Astrocyte (in vitro differentiated cells and primary cell): ENCODE results near the gene PDPK1. TPM values are rescaled to one million over a fixed set of nuclear protein-coding genes. Genes with fewer than 3 reads are reported as not detected.

Source experiments
- DNase-seq: peaks from one replicate; pipeline ENCODE4 v3.0.0-alpha.2; 2010; ENCODE audit warnings: low read depth
- FAIRE-seq: peaks from 2 replicates; lab custom pipeline; 2011; peaks lifted over from hg19 to GRCh38; lab: Jason Lieb, UNC
- H2AFZ ChIP-seq: 2 replicates; pipeline ENCODE4 v1.6.0; 2012; ENCODE audit warnings: low read depth, low read length, inconsistent platforms
- H3K27ac ChIP-seq: 2 replicates; pipeline ENCODE4 v1.5.1; 2011; ENCODE audit warnings: low read depth, low read length, inconsistent platforms
- H3K27me3 ChIP-seq: 2 replicates; pipeline ENCODE4 v1.6.0; 2011; ENCODE audit warnings: low read length, inconsistent platforms; ENCODE audit not compliant: insufficient read depth
- H3K36me3 ChIP-seq: 2 replicates; pipeline ENCODE4 v1.5.1; 2011; ENCODE audit warnings: low read length, inconsistent platforms; ENCODE audit not compliant: insufficient read depth
- H3K4me1 ChIP-seq: 2 replicates; pipeline ENCODE4 v1.5.1; 2011; ENCODE audit warnings: low read length, inconsistent platforms; ENCODE audit not compliant: insufficient read depth
- H3K4me2 ChIP-seq: 2 replicates; pipeline ENCODE4 v1.6.0; 2012; ENCODE audit warnings: low read length, inconsistent platforms
- H3K4me3 ChIP-seq: 2 replicates; pipeline ENCODE4 v1.5.1; 2011; ENCODE audit warnings: low read depth, mild to moderate bottlenecking, low read length, inconsistent platforms; ENCODE audit not compliant: insufficient read depth
- H3K79me2 ChIP-seq: 2 replicates; pipeline ENCODE4 v1.6.0; 2012; ENCODE audit warnings: mild to moderate bottlenecking, low read length, inconsistent platforms; ENCODE audit not compliant: insufficient read depth
- H3K9ac ChIP-seq: 2 replicates; pipeline ENCODE4 v1.6.0; 2012; ENCODE audit warnings: mild to moderate bottlenecking, low read length, inconsistent platforms
- H3K9me3 ChIP-seq: 2 replicates; pipeline ENCODE4 v1.5.1; 2012; ENCODE audit warnings: low read depth, mild to moderate bottlenecking, low read length, inconsistent platforms; ENCODE audit not compliant: insufficient read depth
- H4K20me1 ChIP-seq: 2 replicates; pipeline ENCODE4 v1.6.0; 2012; ENCODE audit warnings: low read length, inconsistent platforms; ENCODE audit not compliant: insufficient read depth
- H3K27ac Mint-ChIP-seq: one replicate; pipeline ENCODE4 v1.8.0; 2021; ENCODE audit warnings: mild to moderate bottlenecking, mixed read lengths; ENCODE audit not compliant: unreplicated experiment
- H3K27me3 Mint-ChIP-seq: one replicate; pipeline ENCODE4 v1.8.0; 2021; ENCODE audit warnings: low read depth, mixed read lengths; ENCODE audit not compliant: unreplicated experiment
- H3K36me3 Mint-ChIP-seq: one replicate; pipeline ENCODE4 v1.8.0; 2021; ENCODE audit warnings: low read depth, mixed read lengths; ENCODE audit not compliant: unreplicated experiment
- H3K4me1 Mint-ChIP-seq: one replicate; pipeline ENCODE4 v1.8.0; 2021; ENCODE audit warnings: low read depth, mixed read lengths; ENCODE audit not compliant: unreplicated experiment
- H3K4me3 Mint-ChIP-seq: one replicate; pipeline ENCODE4 v1.8.0; 2021; ENCODE audit warnings: mild to moderate bottlenecking, moderate library complexity, mixed read lengths; ENCODE audit not compliant: unreplicated experiment
- H3K9me3 Mint-ChIP-seq: one replicate; pipeline ENCODE4 v1.8.0; 2021; ENCODE audit warnings: mild to moderate bottlenecking, mixed read lengths; ENCODE audit not compliant: unreplicated experiment
- CTCF ChIP-seq: IDR thresholded peaks from 2 replicates; pipeline ENCODE4 v1.5.1; 2011; ENCODE audit warnings: low read depth, mild to moderate bottlenecking, inconsistent platforms, low read length, moderate library complexity; ENCODE audit not compliant: insufficient read depth
- EZH2 ChIP-seq: IDR thresholded peaks from 2 replicates; pipeline ENCODE4 v1.6.1; 2012; ENCODE audit warnings: mild to moderate bottlenecking, low read length, inconsistent platforms; ENCODE audit not compliant: insufficient read depth
- total RNA-seq: library from RNA; stranded (reverse); gene quantifications from 2 replicates; pipeline ENCODE4 v1.2.1, GENCODE V29; 2021

Gene PDPK1
- total RNA-seq, 1 donor from 2014 or later = 48.1 TPM

DNA sequence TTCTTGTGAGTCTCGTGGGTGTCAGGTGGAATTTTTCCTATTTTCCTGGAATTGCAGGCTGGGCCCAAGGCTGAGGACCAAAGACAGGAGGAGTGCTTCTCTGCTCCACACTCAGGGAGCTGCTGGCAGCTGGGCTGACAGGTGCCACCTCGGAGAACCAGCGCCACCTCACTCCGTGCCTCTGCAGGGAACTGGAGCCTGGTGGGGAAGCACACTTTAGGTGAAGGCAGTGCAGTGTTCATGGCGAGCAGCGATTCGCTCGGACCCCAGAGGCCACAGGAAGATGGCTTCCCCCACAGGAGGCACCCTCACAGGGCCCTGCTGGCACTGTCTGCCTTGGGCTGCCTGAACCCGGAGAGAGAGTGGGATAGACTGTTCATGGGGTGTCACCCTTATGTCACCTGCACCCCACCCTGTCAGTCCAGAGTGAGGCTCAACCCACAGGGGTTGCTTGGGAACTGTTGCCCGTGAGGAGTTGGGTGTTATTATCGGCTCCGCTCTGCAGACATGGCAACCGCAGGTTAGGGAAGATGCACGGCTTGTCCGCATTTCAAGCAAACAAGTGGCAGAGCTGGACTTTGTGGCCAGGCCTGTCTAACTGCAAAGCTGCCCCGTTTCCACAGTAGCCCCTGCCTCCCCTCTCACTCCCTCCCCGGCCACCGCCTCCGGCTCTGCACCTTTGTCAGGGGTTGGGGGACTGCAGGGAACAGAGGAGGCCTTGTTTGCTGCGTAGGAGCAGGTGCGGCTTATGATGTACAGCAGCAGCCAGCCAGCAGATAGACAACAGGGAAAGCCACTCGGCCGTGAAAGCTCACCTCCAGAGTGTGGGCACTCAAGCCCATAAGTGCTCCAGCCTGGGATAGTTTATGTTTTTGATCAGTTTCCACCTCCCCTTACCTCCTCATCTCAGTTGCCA, 47.4 kb upstream of the PDPK1 start:
- no peak overlapping the region for H3K27ac ChIP-seq
- FAIRE-seq = no peak

DNA sequence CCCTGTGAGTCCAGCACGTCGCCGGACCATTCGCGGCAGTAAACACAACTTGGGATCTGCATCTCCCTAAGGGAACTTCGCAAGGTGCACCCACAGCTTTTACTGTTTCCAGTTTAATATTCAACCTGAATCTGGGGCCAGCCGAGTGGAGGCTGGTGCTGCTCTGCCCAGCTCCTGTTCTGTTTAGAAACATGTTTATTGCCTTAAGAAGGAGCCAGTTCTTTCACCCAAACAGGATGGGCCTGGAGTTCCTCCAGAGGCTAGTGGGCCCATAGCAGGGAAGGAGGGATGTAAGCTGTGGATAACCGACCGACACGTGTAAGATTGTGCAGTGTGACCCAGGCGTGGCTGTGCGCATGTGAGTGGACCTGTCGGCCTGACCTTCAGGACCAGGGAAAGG, 45.5 kb upstream of the PDPK1 start:
- peaks cover 2% of the 10 kb centered on the region for H3K4me1 Mint-ChIP-seq
- no peak overlapping the region for H3K4me2 ChIP-seq
- H3K36me3 Mint-ChIP-seq = peaks cover 6% of the 10 kb centered on the region
- no peak overlapping the region for H3K27ac ChIP-seq
- FAIRE-seq (no peak), DNase-seq (no peak)
- TF ChIP-seq CTCF = no peak
- no peak for TF ChIP-seq EZH2
- no peak overlapping the region for H3K4me3 Mint-ChIP-seq
- no peaks in the 10 kb centered on the region for H3K27me3 ChIP-seq
- H3K9me3 ChIP-seq = no peaks in the 10 kb centered on the region
- H4K20me1 ChIP-seq = peaks cover 28% of the 10 kb centered on the region
- no peak overlapping the region for H3K9ac ChIP-seq
- no peak overlapping the region for H3K27ac Mint-ChIP-seq
- no peaks in the 10 kb centered on the region for H3K9me3 Mint-ChIP-seq
- H3K4me3 ChIP-seq = no peak overlapping the region
- H3K27me3 Mint-ChIP-seq = peaks cover 3% of the 10 kb centered on the region
- no peaks in the 10 kb centered on the region for H3K79me2 ChIP-seq
- H3K36me3 ChIP-seq = no peaks in the 10 kb centered on the region
- no peak overlapping the region for H2AFZ ChIP-seq
- H3K4me1 ChIP-seq = peaks cover 2% of the 10 kb centered on the region

More for the DNA sequence above, 47.4 kb upstream of the PDPK1 start:
- peaks cover 8% of the 10 kb centered on the region for H3K4me1 ChIP-seq
- no peak overlapping the region for H3K27ac Mint-ChIP-seq
- no peak for TF ChIP-seq EZH2
- no peak for TF ChIP-seq CTCF
- no peaks in the 10 kb centered on the region for H3K27me3 ChIP-seq
- H3K4me1 Mint-ChIP-seq = peaks cover 4% of the 10 kb centered on the region
- H3K79me2 ChIP-seq = no peaks in the 10 kb centered on the region
- no peaks in the 10 kb centered on the region for H3K36me3 ChIP-seq
- peaks cover 3% of the 10 kb centered on the region for H3K27me3 Mint-ChIP-seq
- no peak overlapping the region for H3K4me2 ChIP-seq
- peaks cover 41% of the 10 kb centered on the region for H4K20me1 ChIP-seq
- no peak overlapping the region for H3K4me3 Mint-ChIP-seq
- H3K4me3 ChIP-seq = no peak overlapping the region
- no peak overlapping the region for H2AFZ ChIP-seq
- no peaks in the 10 kb centered on the region for H3K9me3 Mint-ChIP-seq
- peaks cover 9% of the 10 kb centered on the region for H3K36me3 Mint-ChIP-seq
- H3K9me3 ChIP-seq = no peaks in the 10 kb centered on the region
- no peak for DNase-seq
- no peak overlapping the region for H3K9ac ChIP-seq

- H3K9me3 Mint-ChIP-seq = no peaks in the 10 kb centered on the region
- Histone ChIP-seq H3K4me1 (no peaks in the 10 kb centered on the region), H3K9ac (no peak overlapping the region), H3K36me3 (no peaks in the 10 kb centered on the region), H3K27me3 (no peaks in the 10 kb centered on the region), H3K27ac (no peak overlapping the region), H3K79me2 (no peaks in the 10 kb centered on the region), H3K9me3 (no peaks in the 10 kb centered on the region), H2AFZ (no peak overlapping the region), H3K4me2 (no peak overlapping the region), H3K4me3 (no peak overlapping the region), H4K20me1 (peaks cover 19% of the 10 kb centered on the region)
- no peak for DNase-seq
- no peak overlapping the region for H3K4me3 Mint-ChIP-seq
- no peaks in the 10 kb centered on the region for H3K4me1 Mint-ChIP-seq
- no peak for TF ChIP-seq CTCF
- no peak for TF ChIP-seq EZH2
- H3K36me3 Mint-ChIP-seq = peaks cover 6% of the 10 kb centered on the region
- no peak overlapping the region for H3K27ac Mint-ChIP-seq
- peaks cover 3% of the 10 kb centered on the region for H3K27me3 Mint-ChIP-seq
- FAIRE-seq = no peak
Observed at GRCh38 chr16:2493605-2494004, 44.2 kb upstream of the PDPK1 start.
